GM19324 (cell line): ENCODE results near the gene ATG4D.

Source experiments
- ATAC-seq: cut with Tn5 transposase; IDR thresholded peaks from one replicate; pipeline ENCODE4 v1.9.1; 2021; ENCODE audit warnings: mild to moderate bottlenecking, moderate library complexity; ENCODE audit not compliant: unreplicated experiment, low FRiP score

ATG4D gene

GRCh38 chr19:10543420-10544241 is at the start of gene ATG4D:
TSS of gene ATG4D (plus strand) at chr19:10543904. CDS start at chr19:10544091, 187 bp downstream.
- ATAC-seq, result peak; percentile 78

GRCh38 chr19:10497371-10497770 is 46.3 kb upstream of the ATG4D start:
- ATAC-seq, result no peak

GRCh38 chr19:10499550-10500246 is 44.0 kb upstream of the ATG4D start:
- no peak for ATAC-seq

- no peak for ATAC-seq
These were observed 43.5 kb upstream of the ATG4D start for GRCh38 chr19:10500247-10500592.

- ATAC-seq, result peak; percentile 38
These were observed 41.7 kb upstream of the ATG4D start for GRCh38 chr19:10501971-10502523.

GRCh38 chr19:10502524-10503001 is 41.1 kb upstream of the ATG4D start:
- peak; percentile 88 for ATAC-seq

GRCh38 chr19:10503002-10503789 is 40.5 kb upstream of the ATG4D start, which contains the start of gene KEAP1:
TSS of gene KEAP1 (minus strand) at chr19:10503356. CDS start at chr19:10500033, 3,323 bp downstream.
- no peak for ATAC-seq

GRCh38 chr19:10505583-10506229 is 38.0 kb upstream of the ATG4D start:
- no peak for ATAC-seq

GRCh38 chr19:10508036-10508435 is 35.7 kb upstream of the ATG4D start:
- ATAC-seq, result no peak

GRCh38 chr19:10508707-10509106 is 35.0 kb upstream of the ATG4D start:
- no peak for ATAC-seq

GRCh38 chr19:10510301-10510802 is 33.4 kb upstream of the ATG4D start:
- no peak for ATAC-seq

GRCh38 chr19:10513223-10513622 is 30.5 kb upstream of the ATG4D start:
- ATAC-seq, result no peak

- ATAC-seq, result no peak
These were observed 29.2 kb upstream of the ATG4D start for GRCh38 chr19:10514211-10515145.

GRCh38 chr19:10516064-10516385 is 27.7 kb upstream of the ATG4D start:
- ATAC-seq, result no peak

- no peak for ATAC-seq
These were observed 26.9 kb upstream of the ATG4D start for GRCh38 chr19:10516671-10517286.

GRCh38 chr19:10517361-10517759 is 26.3 kb upstream of the ATG4D start, which contains the start of gene S1PR5:
TSS of gene S1PR5 (minus strand) at chr19:10517447. CDS start at chr19:10515011, 2,436 bp downstream.
- ATAC-seq, result no peak

GRCh38 chr19:10517760-10518443 is 25.8 kb upstream of the ATG4D start:
- ATAC-seq, result no peak
